CD4-positive, CD25-positive, alpha-beta regulatory T cell (primary cell): Measurements from ENCODE around the gene SF3B2. TPM values are rescaled to one million over a fixed set of nuclear protein-coding genes. Genes with fewer than 3 reads are reported as not detected.
A peak's percentile ranks its signal among the peaks of the same experiment; 100 is the strongest.
"Not testable (repeated sequence)": the region's sequence is repeated elsewhere in the genome, so short reads cannot be mapped to it uniquely, and the experiment has no call there.

Source experiments
- ATAC-seq, 2 donors: fragments of 150-1000 bp; cut with Tn5 transposase; one replicate each; pipeline ENCODE4 v1.10.0; 2021; ENCODE audit warnings: low read depth in 2 of 2, moderate number of reproducible peaks in 2 of 2, moderate library complexity in 1 of 2
- DNase-seq, 3 donors: peaks; one replicate each; pipeline versions ENCODE4 v3.0.0 to v3.0.0-alpha.2; 2012 to 2022; ENCODE audit warnings: mixed read lengths in 1 of 3
- H3K27ac ChIP-seq: one replicate; pipeline ENCODE4 v1.7.0; 2013; ENCODE audit warnings: mild to moderate bottlenecking, low read length; ENCODE audit not compliant: insufficient read depth, poor library complexity, severe bottlenecking
- H3K27me3 ChIP-seq: one replicate; pipeline ENCODE4 v1.7.0; 2013; ENCODE audit warnings: low read length; ENCODE audit not compliant: control insufficient read depth, insufficient read depth
- H3K36me3 ChIP-seq: one replicate; pipeline ENCODE4 v1.7.0; 2013; ENCODE audit warnings: mild to moderate bottlenecking, low read length, moderate library complexity; ENCODE audit not compliant: control insufficient read depth, insufficient read depth
- H3K4me1 ChIP-seq: 2 replicates; pipeline ENCODE4 v1.7.0; 2013; ENCODE audit warnings: mild to moderate bottlenecking, low read length; ENCODE audit not compliant: insufficient read depth, control insufficient read depth, poor library complexity, severe bottlenecking
- H3K4me3 ChIP-seq: one replicate; pipeline ENCODE4 v1.7.0; 2013; ENCODE audit warnings: low read depth, mild to moderate bottlenecking, low read length, moderate library complexity
- H3K9me3 ChIP-seq, 2 experiments: 1 replicate in 1 of 2; 2 replicates in 1 of 2; pipeline ENCODE4 v1.7.0; 2013; ENCODE audit warnings: low read length in 2 of 2, mild to moderate bottlenecking in 1 of 2, moderate library complexity in 1 of 2; ENCODE audit not compliant: control insufficient read depth in 2 of 2
- H3K27ac Mint-ChIP-seq, 3 donors: one replicate each; pipeline ENCODE4 v1.8.0; 2020 to 2022; ENCODE audit warnings: mild to moderate bottlenecking in 3 of 3, mixed read lengths in 3 of 3, moderate library complexity in 2 of 3
- H3K27me3 Mint-ChIP-seq: one replicate; pipeline ENCODE4 v1.8.0; 2022; ENCODE audit warnings: mild to moderate bottlenecking, mixed read lengths
- H3K36me3 Mint-ChIP-seq: one replicate; pipeline ENCODE4 v1.8.0; 2020; ENCODE audit warnings: mixed read lengths
- H3K4me1 Mint-ChIP-seq, 4 donors: one replicate each; pipeline ENCODE4 v1.8.0; 2020 to 2022; ENCODE audit warnings: mixed read lengths in 4 of 4, mild to moderate bottlenecking in 1 of 4
- H3K4me3 Mint-ChIP-seq, 4 donors: one replicate each; pipeline ENCODE4 v1.8.0; 2020 to 2022; ENCODE audit warnings: mild to moderate bottlenecking in 4 of 4, mixed read lengths in 4 of 4, moderate library complexity in 3 of 4
- H3K9me3 Mint-ChIP-seq, 7 donors: one replicate each; pipeline ENCODE4 v1.8.0; 2020 to 2022; ENCODE audit warnings: mixed read lengths in 7 of 7, mild to moderate bottlenecking in 3 of 7, moderate library complexity in 2 of 7
- polyA plus RNA-seq, 4 donors: library from polyadenylated mRNA; unstranded; fragments of 300-500 nt; fragmentation: Illumina TruSeq; gene quantifications; one replicate each; pipeline ENCODE4 v1.2.3, GENCODE V29; 2021
- total RNA-seq: library from RNA; stranded (reverse); gene quantifications from one replicate; pipeline ENCODE4 v1.2.3, GENCODE V29; 2022

The SF3B2 gene
- total and polyA plus RNA-seq, 5 donors from 2014 or later: 67.6 to 172 (median 75.6) TPM

GRCh38 chr11:66092125-66092524 is 40.0 kb downstream of the SF3B2 start:
- not testable (repeated sequence) for DNase-seq, ATAC-seq, H3K9me3 ChIP-seq

GRCh38 chr11:66099746-66100145 is 47.6 kb downstream of the SF3B2 start:
- not testable (repeated sequence) for H3K9me3 Mint-ChIP-seq, DNase-seq, H3K27me3 Mint-ChIP-seq, H3K9me3 ChIP-seq, H3K4me3 ChIP-seq, H3K27me3 ChIP-seq, ATAC-seq, H3K36me3 ChIP-seq
- Histone ChIP-seq H3K4me1 (peaks cover 54% of the 10 kb centered on the region), H3K27ac (peak overlapping the region; percentile 78)
- peak overlapping the region in 3 of 4 donors; percentile 83 to 97 (median 85) for H3K4me3 Mint-ChIP-seq
- H3K36me3 Mint-ChIP-seq: peaks cover 11% of the 10 kb centered on the region
- peak overlapping the region; percentile 93 to 99 (median 93) for H3K27ac Mint-ChIP-seq
- peaks cover 30 to 80% (median 54%) of the 10 kb centered on the region in 4 donors for H3K4me1 Mint-ChIP-seq

More at GRCh38 chr11:66092125-66092524, 40.0 kb downstream of the SF3B2 start:
- Mint-ChIP-seq H3K36me3 (peaks cover 15% of the 10 kb centered on the region), H3K4me1 (peaks cover 10 to 59% (median 33%) of the 10 kb centered on the region in 4 donors)
- not testable (repeated sequence) for H3K27ac ChIP-seq, H3K27ac Mint-ChIP-seq, H3K27me3 Mint-ChIP-seq, H3K9me3 Mint-ChIP-seq, H3K36me3 ChIP-seq, H3K4me3 Mint-ChIP-seq, H3K27me3 ChIP-seq, H3K4me3 ChIP-seq
- H3K4me1 ChIP-seq: peaks cover 25% of the 10 kb centered on the region

DNA sequence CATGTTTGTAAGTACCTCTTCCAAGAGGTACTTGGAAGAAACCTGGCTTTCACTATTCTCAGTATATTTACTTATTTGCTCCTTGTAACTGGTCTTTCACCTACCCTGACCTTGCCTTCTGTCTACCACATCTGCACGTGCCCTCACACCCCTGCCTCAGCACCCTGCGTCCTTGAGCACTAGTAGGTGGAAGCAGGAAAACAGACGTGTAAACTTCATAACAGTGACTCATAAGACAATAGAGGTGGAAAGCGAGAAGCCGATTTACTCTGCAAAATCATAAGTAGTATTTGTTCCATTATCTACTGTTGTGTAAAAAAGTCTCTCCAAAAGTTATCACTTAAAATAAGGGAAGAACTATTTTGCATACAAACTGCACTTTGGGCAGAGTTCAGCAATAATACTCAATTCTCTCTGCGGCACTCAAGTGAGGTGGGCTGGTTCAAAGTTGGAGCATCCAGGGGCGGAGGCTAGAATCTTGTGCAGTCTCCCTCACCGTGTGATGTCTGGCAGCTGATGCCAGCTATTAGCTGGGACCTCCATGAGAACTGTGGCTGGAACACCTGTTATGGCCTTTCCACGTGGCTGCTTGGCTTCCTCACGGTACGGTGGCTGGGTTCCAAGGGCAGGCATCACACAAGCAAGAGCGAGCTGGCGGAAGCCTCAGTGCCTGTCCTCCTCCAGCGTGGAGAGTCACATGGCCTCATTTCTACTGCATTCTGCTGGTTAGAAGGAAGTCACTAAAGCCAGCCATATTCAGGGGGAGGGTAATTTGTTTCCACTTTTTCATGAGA is 48.3 kb downstream of the SF3B2 start:
- peaks cover 31 to 84% (median 61%) of the 10 kb centered on the region in 4 donors for H3K4me1 Mint-ChIP-seq
- no peaks in the 10 kb centered on the region for H3K27me3 ChIP-seq
- no peaks in the 10 kb centered on the region for H3K9me3 ChIP-seq
- H3K9me3 Mint-ChIP-seq: no peaks in the 10 kb centered on the region
- H3K4me3 ChIP-seq: peak overlapping the region; percentile 81
- H3K27ac Mint-ChIP-seq: peak overlapping the region; percentile 93 to 99 (median 93)
- DNase-seq (peak; percentile 23 to 89 (median 75)), ATAC-seq (peak; percentile 94 to 96)
- H3K4me3 Mint-ChIP-seq: peak overlapping the region; percentile 55 to 97 (median 84)
- H3K36me3 Mint-ChIP-seq: peaks cover 14% of the 10 kb centered on the region
- no peaks in the 10 kb centered on the region for H3K27me3 Mint-ChIP-seq
- H3K27ac ChIP-seq: peak overlapping the region; percentile 78
- peaks cover 61% of the 10 kb centered on the region for H3K4me1 ChIP-seq
- no peaks in the 10 kb centered on the region for H3K36me3 ChIP-seq

DNA sequence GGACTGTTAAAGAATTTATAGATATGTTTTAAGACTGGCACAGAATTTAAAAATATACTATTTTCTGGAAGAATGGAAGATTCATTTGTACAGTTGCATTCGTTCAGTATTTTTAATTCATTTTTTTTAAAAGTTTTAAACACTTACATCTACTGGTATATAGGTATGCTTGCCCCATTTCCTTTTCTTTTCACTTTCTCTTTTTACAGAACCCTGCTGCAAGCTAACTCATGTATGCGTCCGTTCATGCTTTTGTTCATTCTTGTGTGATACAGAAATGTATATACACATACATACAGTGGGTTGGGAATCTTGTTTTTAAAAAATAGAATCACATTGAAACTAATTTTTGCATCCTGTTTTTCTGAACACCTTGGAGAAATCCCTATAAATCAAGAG is 48.9 kb downstream of the SF3B2 start:
- ATAC-seq (peak; percentile 53 to 57), DNase-seq (no peak)
- Histone ChIP-seq H3K36me3 (no peaks in the 10 kb centered on the region), H3K27ac (peak overlapping the region; percentile 78), H3K4me1 (peaks cover 67% of the 10 kb centered on the region), H3K4me3 (peak overlapping the region; percentile 81), H3K9me3 (no peaks in the 10 kb centered on the region), H3K27me3 (no peaks in the 10 kb centered on the region)
- Mint-ChIP-seq H3K4me3 (peak overlapping the region; percentile 55 to 97 (median 84)), H3K36me3 (peaks cover 19% of the 10 kb centered on the region), H3K9me3 (no peaks in the 10 kb centered on the region), H3K27me3 (no peaks in the 10 kb centered on the region), H3K4me1 (peaks cover 31 to 89% (median 67%) of the 10 kb centered on the region in 4 donors), H3K27ac (peak overlapping the region; percentile 93 to 99 (median 93))

GRCh38 chr11:66104057-66104638 is 52.0 kb downstream of the SF3B2 start:
- H3K36me3 Mint-ChIP-seq: peaks cover 37% of the 10 kb centered on the region
- peak overlapping the region; percentile 86 to 95 (median 93) for H3K27ac Mint-ChIP-seq

DNA sequence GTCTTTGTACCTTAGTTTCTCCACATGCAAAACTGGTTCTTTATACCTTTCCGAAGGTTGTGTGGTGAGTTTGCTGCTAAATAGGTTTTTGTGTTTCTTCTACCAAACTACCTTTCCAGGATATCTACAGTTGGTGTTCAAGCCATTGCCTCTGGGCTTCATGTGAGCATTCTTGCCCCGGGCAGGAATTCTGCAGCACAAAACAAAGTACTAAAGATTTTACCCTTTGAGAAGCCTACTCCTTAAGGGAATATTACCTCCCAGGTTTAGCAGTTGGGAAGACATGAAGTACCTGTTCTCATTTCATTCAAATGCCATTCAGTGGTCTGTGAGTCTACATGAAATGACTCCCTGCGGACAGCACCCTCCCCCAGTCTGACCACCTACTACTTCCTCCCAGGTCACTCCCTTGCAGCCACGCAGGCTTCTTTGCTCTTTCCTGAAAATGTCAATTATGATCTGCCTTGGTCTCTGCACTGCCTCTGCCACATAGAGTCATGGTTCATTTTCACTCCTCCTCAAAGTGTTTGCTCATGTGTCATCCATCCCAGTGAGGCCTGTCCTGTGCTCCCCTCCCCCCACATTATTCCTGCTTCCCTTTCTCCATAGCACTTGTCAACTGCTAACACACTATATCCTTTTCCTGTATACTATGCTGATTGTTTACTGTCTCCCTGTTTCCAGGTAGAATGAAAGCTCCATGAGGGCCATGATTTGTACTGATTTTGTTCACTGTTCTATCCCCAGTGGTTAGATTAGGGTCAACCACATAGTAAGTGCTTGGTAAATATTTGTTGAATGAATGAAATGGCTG is 54.8 kb downstream of the SF3B2 start:
- Mint-ChIP-seq H3K4me3 (peak overlapping the region in 3 of 4 donors; percentile 68 to 87 (median 69)), H3K27me3 (no peaks in the 10 kb centered on the region), H3K9me3 (no peaks in the 10 kb centered on the region), H3K4me1 (peaks cover 34 to 93% (median 70%) of the 10 kb centered on the region in 4 donors), H3K27ac (peak overlapping the region; percentile 57 to 92 (median 84)), H3K36me3 (peaks cover 48% of the 10 kb centered on the region)
- ATAC-seq (no peak), DNase-seq (no peak)
- H3K4me1 ChIP-seq: peaks cover 82% of the 10 kb centered on the region
- H3K27me3 ChIP-seq: no peaks in the 10 kb centered on the region
- peaks cover 8% of the 10 kb centered on the region for H3K36me3 ChIP-seq
- no peaks in the 10 kb centered on the region for H3K9me3 ChIP-seq
- peak overlapping the region; percentile 3 for H3K27ac ChIP-seq
- H3K4me3 ChIP-seq: peak overlapping the region; percentile 57

More at GRCh38 chr11:66104057-66104638, 52.0 kb downstream of the SF3B2 start:
- Histone ChIP-seq H3K9me3 (no peaks in the 10 kb centered on the region), H3K4me1 (peaks cover 92% of the 10 kb centered on the region), H3K27ac (peak overlapping the region; percentile 49), H3K36me3 (peaks cover 6% of the 10 kb centered on the region), H3K27me3 (no peaks in the 10 kb centered on the region), H3K4me3 (peak overlapping the region; percentile 33)
- DNase-seq: no peak
- Mint-ChIP-seq H3K27me3 (no peaks in the 10 kb centered on the region), H3K4me3 (peak overlapping the region in 3 of 4 donors; percentile 44 to 65 (median 63)), H3K4me1 (peaks cover 51 to 89% (median 70%) of the 10 kb centered on the region in 4 donors), H3K9me3 (no peaks in the 10 kb centered on the region)
- ATAC-seq: no peak
